Measurements from ENCODE around the gene CDC42BPA.

DNA sequence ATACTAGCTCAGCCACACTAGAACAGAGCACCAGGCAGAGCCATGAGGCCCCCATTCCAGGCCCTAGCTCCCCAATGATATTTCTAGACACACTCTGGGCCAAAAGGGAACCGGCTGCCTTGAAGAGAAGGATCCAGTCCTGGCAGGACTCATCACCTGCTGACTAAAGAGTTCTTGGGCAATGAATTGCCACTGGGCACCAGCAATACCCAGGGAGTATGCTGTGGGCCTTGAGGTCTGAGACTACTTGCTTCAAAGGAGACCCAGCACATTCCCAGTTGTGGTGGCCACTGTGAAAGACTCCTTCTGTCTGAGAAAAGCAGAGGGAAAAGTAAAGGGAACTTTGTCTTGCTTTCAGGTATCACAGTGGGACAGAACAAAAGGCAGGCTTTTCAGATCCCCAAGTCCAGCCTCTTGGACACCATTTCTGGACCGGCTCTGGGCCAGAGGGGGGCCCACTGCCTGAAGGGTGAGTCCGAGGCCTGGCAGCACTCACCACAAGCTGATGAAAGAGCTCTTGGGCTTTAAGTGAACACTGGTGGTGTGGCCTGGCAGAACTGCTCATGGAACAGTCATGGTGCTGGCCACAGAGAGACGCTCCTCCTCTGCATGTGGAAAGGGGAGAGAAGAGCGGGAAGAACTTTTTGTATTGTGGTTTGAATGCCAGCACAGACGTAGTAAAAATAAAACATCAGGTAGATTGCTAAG, 72.5 kb downstream of the CDC42BPA start:
- TF ChIP-seq, protein P1, sequence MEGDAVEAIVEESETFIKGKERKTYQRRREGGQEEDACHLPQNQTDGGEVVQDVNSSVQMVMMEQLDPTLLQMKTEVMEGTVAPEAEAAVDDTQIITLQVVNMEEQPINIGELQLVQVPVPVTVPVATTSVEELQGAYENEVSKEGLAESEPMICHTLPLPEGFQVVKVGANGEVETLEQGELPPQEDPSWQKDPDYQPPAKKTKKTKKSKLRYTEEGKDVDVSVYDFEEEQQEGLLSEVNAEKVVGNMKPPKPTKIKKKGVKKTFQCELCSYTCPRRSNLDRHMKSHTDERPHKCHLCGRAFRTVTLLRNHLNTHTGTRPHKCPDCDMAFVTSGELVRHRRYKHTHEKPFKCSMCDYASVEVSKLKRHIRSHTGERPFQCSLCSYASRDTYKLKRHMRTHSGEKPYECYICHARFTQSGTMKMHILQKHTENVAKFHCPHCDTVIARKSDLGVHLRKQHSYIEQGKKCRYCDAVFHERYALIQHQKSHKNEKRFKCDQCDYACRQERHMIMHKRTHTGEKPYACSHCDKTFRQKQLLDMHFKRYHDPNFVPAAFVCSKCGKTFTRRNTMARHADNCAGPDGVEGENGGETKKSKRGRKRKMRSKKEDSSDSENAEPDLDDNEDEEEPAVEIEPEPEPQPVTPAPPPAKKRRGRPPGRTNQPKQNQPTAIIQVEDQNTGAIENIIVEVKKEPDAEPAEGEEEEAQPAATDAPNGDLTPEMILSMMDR (conservative IDR thresholded peaks at IDR 0.05 in 1 of 2, IDR thresholded peaks at IDR 0.05 in 1 of 2; ENCODE audit: extremely low read depth in 1 of 2, insufficient read depth in 1 of 2, low read depth in 1 of 2, low read length in 2 of 2) = peak in 1 of 2 donors; percentile 20
- no peak for TF ChIP-seq EZH2 (IDR thresholded peaks at IDR 0.05; ENCODE audit: borderline replicate concordance, low read length)

All from mammary epithelial cell (primary cell).